PC-3 (cell line): ENCODE results near the gene LCN6. TPM values are rescaled to one million over a fixed set of nuclear protein-coding genes. Genes with fewer than 3 reads are reported as not detected.

ENCODE experiments used
- ATAC-seq: fragments of 200-7000 bp; cut with Tn5 transposase; 2 replicates; pipeline ENCODE4 v1.9.1; 2020; ENCODE audit warnings: mild to moderate bottlenecking, moderate library complexity
- BruUV-seq: library from RNA; stranded (reverse); fragments of 400-500 nt; replicated peaks from 2 replicates; lab custom pipeline; 2021; lab: Mats Ljungman, UMichigan
- CTCF ChIA-PET: fragments of 300-600 bp; sonication (Branson Sonifier 250); formaldehyde crosslinking; loops from one replicate; lab custom pipeline; 2022; ENCODE audit warnings: antibody characterized with exemption; lab: Charles Lee
- POLR2A ChIA-PET: fragments of 300-600 bp; sonication (Branson Sonifier 250); formaldehyde crosslinking; loops from one replicate; lab custom pipeline; 2022; ENCODE audit warnings: antibody characterized with exemption; ENCODE audit not compliant: unreplicated experiment; lab: Charles Lee
- DNase-seq: peaks from one replicate; pipeline ENCODE4 v3.0.0-alpha.2; 2015
- H2AFZ ChIP-seq: fragments of 300-600 bp; sonication (generic); 2 replicates; pipeline ENCODE4 v1.6.0; 2016; ENCODE audit warnings: antibody characterized with exemption, low read length
- H3F3A ChIP-seq: fragments of 300-600 bp; sonication (generic); one replicate; pipeline ENCODE4 v1.6.0; 2017; ENCODE audit warnings: antibody characterized with exemption, low read length, control low read depth, mild to moderate bottlenecking; ENCODE audit not compliant: unreplicated experiment
- H3K27ac ChIP-seq: fragments of 300-600 bp; sonication (generic); 2 replicates; pipeline ENCODE4 v1.5.1; 2016; ENCODE audit warnings: mild to moderate bottlenecking, low read length
- H3K27me3 ChIP-seq: fragments of 300-600 bp; sonication (generic); 2 replicates; pipeline ENCODE4 v1.6.1; 2016; ENCODE audit warnings: low read length, mixed read lengths
- H3K36me3 ChIP-seq: fragments of 300-600 bp; sonication (generic); 2 replicates; pipeline ENCODE4 v1.6.1; 2016; ENCODE audit warnings: low read depth, mixed run types, low read length, mixed read lengths
- H3K4me1 ChIP-seq: fragments of 300-600 bp; sonication (generic); 2 replicates; pipeline ENCODE4 v1.5.1; 2016; ENCODE audit warnings: low read length; ENCODE audit not compliant: insufficient read depth
- H3K4me2 ChIP-seq: fragments of 300-600 bp; sonication (generic); 2 replicates; pipeline ENCODE4 v1.6.0; 2016; ENCODE audit warnings: low read length
- H3K4me3 ChIP-seq: fragments of 300-600 bp; sonication (generic); 2 replicates; pipeline ENCODE4 v1.5.1; 2016; ENCODE audit warnings: mild to moderate bottlenecking, low read length, mixed read lengths
- H3K79me2 ChIP-seq: fragments of 300-600 bp; sonication (generic); 2 replicates; pipeline ENCODE4 v1.6.1; 2017; ENCODE audit warnings: low read length, mixed read lengths
- H3K9ac ChIP-seq: fragments of 300-600 bp; sonication (generic); 2 replicates; pipeline ENCODE4 v1.6.0; 2016; ENCODE audit warnings: mild to moderate bottlenecking, low read length
- H3K9me2 ChIP-seq: fragments of 300-600 bp; sonication (generic); replicated peaks from 2 replicates; pipeline ENCODE4 v1.6.1; 2016; ENCODE audit warnings: mixed run types, low read length, mixed read lengths
- H3K9me3 ChIP-seq: fragments of 300-600 bp; sonication (generic); 2 replicates; pipeline ENCODE4 v1.6.1; 2016; ENCODE audit warnings: low read length, mixed read lengths
- H4K20me1 ChIP-seq: fragments of 300-600 bp; sonication (generic); 2 replicates; pipeline ENCODE4 v1.6.1; 2016; ENCODE audit warnings: low read length, mixed read lengths
- EZH2 ChIP-seq: fragments of 300-600 bp; sonication (generic); IDR thresholded peaks from one replicate; pipeline ENCODE4 v1.6.1; 2017; ENCODE audit warnings: antibody characterized with exemption, mild to moderate bottlenecking, low read length; ENCODE audit not compliant: unreplicated experiment
- EZH2phosphoT487 ChIP-seq: fragments of 300-600 bp; sonication (generic); IDR thresholded peaks from 2 replicates; pipeline ENCODE4 v1.6.1; 2018; ENCODE audit warnings: mild to moderate bottlenecking, antibody characterized with exemption, low read length, borderline replicate concordance
- intact Hi-C: fragments of 100-400 bp; cut with micrococcal nuclease; formaldehyde crosslinking; loops from 2 replicates; pipeline ENCODE4 v1.9.0; 2023
- total RNA-seq: library from RNA; depleted of rRNA; stranded (reverse); fragments of >200 nt; gene quantifications from 2 replicates; pipeline ENCODE4 v1.2.3, GENCODE V29; 2014
- TF ChIP-seq, protein P1 (sequence below): fragments of 300-600 bp; sonication (generic); conservative IDR thresholded peaks from 2 replicates; pipeline ENCODE4 v1.5.1; 2017; ENCODE audit warnings: antibody characterized with exemption, low read depth, mild to moderate bottlenecking, low read length

Gene LCN6
- total RNA-seq, 1 experiment from 2014 or later: not detected

DNA sequence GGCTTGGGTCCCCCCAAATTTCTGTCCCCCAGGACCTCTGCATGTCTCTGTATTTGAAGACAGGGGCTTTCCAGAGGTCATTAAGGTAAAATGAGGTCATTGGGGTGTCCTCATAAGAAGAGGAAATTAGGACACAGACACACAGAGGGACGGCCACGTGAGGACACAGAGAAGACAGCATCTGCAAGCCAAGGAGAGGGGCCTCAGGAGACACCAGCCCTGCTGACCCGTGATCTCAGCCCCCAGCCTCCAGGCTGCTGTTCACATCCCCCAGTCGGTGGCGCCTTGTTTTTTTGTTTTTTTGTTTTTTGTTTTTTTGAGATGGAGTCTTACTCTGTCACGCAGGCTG lies 46.6 kb upstream of the LCN6 start:
- intact Hi-C loops: no loop called here
- peaks cover 2% of the 10 kb centered on the region; the same call in 1 of the 2 replicates for H3K36me3 ChIP-seq
- DNase-seq (no peak), ATAC-seq (no peak)
- H3K9ac ChIP-seq: no peak overlapping the region
- TF ChIP-seq EZH2phosphoT487 (no peak), EZH2 (no peak)
- TF ChIP-seq, protein P1, sequence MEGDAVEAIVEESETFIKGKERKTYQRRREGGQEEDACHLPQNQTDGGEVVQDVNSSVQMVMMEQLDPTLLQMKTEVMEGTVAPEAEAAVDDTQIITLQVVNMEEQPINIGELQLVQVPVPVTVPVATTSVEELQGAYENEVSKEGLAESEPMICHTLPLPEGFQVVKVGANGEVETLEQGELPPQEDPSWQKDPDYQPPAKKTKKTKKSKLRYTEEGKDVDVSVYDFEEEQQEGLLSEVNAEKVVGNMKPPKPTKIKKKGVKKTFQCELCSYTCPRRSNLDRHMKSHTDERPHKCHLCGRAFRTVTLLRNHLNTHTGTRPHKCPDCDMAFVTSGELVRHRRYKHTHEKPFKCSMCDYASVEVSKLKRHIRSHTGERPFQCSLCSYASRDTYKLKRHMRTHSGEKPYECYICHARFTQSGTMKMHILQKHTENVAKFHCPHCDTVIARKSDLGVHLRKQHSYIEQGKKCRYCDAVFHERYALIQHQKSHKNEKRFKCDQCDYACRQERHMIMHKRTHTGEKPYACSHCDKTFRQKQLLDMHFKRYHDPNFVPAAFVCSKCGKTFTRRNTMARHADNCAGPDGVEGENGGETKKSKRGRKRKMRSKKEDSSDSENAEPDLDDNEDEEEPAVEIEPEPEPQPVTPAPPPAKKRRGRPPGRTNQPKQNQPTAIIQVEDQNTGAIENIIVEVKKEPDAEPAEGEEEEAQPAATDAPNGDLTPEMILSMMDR: no peak
- H3K4me3 ChIP-seq: no peak overlapping the region
- ChIA-PET CTCF (no interaction called here), POLR2A (no interaction called here)
- H3K4me1 ChIP-seq: peaks cover 28% of the 10 kb centered on the region
- H3K79me2 ChIP-seq: peaks cover 13% of the 10 kb centered on the region
- no peaks in the 10 kb centered on the region for H3K27me3 ChIP-seq
- H3K9me2 ChIP-seq: no peaks in the 10 kb centered on the region
- no TSS peak for BruUV-seq
- no peaks in the 10 kb centered on the region for H3K9me3 ChIP-seq
- no peak overlapping the region for H2AFZ ChIP-seq
- no peaks in the 10 kb centered on the region for H3F3A ChIP-seq
- no peak overlapping the region for H3K27ac ChIP-seq
- H4K20me1 ChIP-seq: no peaks in the 10 kb centered on the region
- no peak overlapping the region for H3K4me2 ChIP-seq

GRCh38 chr9:136794281-136794999 lies 46.1 kb upstream of the LCN6 start:
- H3K9me3 ChIP-seq: no peaks in the 10 kb centered on the region
- H3K27me3 ChIP-seq: no peaks in the 10 kb centered on the region
- POLR2A ChIA-PET: no interaction called here
- H3K4me1 ChIP-seq: peaks cover 27% of the 10 kb centered on the region
- intact Hi-C loops: no loop called here
- DNase-seq (no peak), ATAC-seq (no peak)
- no peak overlapping the region for H3K4me2 ChIP-seq
- H3K9me2 ChIP-seq: no peaks in the 10 kb centered on the region
- no peak overlapping the region for H3K9ac ChIP-seq
- H4K20me1 ChIP-seq: no peaks in the 10 kb centered on the region
- peaks cover 13% of the 10 kb centered on the region for H3K79me2 ChIP-seq
- H3K36me3 ChIP-seq: peaks cover 2% of the 10 kb centered on the region; the same call in 1 of the 2 replicates
- no peaks in the 10 kb centered on the region for H3F3A ChIP-seq
- BruUV-seq: no TSS peak
- CTCF ChIA-PET: no interaction called here
- H3K4me3 ChIP-seq: no peak overlapping the region
- TF ChIP-seq EZH2 (no peak), EZH2phosphoT487 (no peak)
- TF ChIP-seq, protein P1: no peak
- H3K27ac ChIP-seq: no peak overlapping the region
- H2AFZ ChIP-seq: no peak overlapping the region
